PC-3 (cell line): ENCODE results near the gene KRT1.

Experiments used
- CTCF ChIP-seq: fragments of 300-600 bp; sonication (generic); conservative IDR thresholded peaks from 2 replicates; pipeline ENCODE4 v1.5.1; 2017; ENCODE audit warnings: antibody characterized with exemption, low read depth, mild to moderate bottlenecking, low read length
- EZH2phosphoT487 ChIP-seq: fragments of 300-600 bp; sonication (generic); IDR thresholded peaks from 2 replicates; pipeline ENCODE4 v1.6.1; 2018; ENCODE audit warnings: mild to moderate bottlenecking, antibody characterized with exemption, low read length, borderline replicate concordance

DNA sequence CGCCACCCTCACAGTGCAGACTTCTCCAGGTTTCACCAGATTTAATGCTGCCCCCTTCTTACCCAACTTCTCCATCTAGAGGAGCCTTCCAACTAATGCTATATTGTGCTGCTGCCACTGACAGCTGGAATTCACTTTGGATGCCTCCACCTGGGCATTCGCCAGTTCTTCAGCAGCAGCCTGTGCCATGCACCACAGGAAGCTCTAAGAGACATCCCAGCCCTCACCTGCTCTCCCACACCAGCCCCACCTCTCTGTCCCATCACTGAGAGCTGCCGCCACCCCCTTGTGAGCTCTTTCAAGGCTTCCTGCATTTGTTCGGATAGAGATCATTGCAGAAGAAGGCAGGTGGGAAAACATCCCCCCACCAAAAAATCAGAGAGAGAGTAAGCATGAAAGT lies 23.6 kb downstream of the KRT1 start:
- TF ChIP-seq CTCF = no peak
- TF ChIP-seq EZH2phosphoT487 = no peak
